Naive thymus-derived CD8-positive, alpha-beta T cell (primary cell): ENCODE results near the gene APBA2. TPM values are rescaled to one million over a fixed set of nuclear protein-coding genes. Genes with fewer than 3 reads are reported as not detected.
"Not testable (repeated sequence)": the region's sequence is repeated elsewhere in the genome, so short reads cannot be mapped to it uniquely, and the experiment has no call there.

ENCODE experiments used
- ATAC-seq, 2 donors: fragments of 150-1000 bp; cut with Tn5 transposase in 1 of 2; sonication (Bioruptor Pico), chemical (Tn5 transposase) in 1 of 2; 1 replicate in 1 of 2; 2 replicates in 1 of 2; pipeline ENCODE4 v1.10.0; 2021; ENCODE audit warnings: mild to moderate bottlenecking in 2 of 2, moderate library complexity in 2 of 2
- POLR2A ChIA-PET: fragments of 350-600 bp; sonication (Branson Sonifier 250); formaldehyde crosslinking; loops from one replicate; lab custom pipeline; 2021; ENCODE audit warnings: antibody characterized with exemption; lab: Charles Lee
- DNase-seq, 10 donors: peaks; one replicate each; pipeline versions ENCODE4 v3.0.0 to v3.0.0-alpha.2; 2020 to 2022
- H3K27ac Mint-ChIP-seq, 10 donors: one replicate each; pipeline ENCODE4 v1.8.0; 2020 to 2022; ENCODE audit warnings: mild to moderate bottlenecking in 10 of 10, mixed read lengths in 10 of 10, moderate library complexity in 4 of 10, inconsistent platforms in 1 of 10
- H3K27me3 Mint-ChIP-seq, 5 donors: one replicate each; pipeline ENCODE4 v1.8.0; 2021 to 2022; ENCODE audit warnings: mixed read lengths in 5 of 5
- H3K36me3 Mint-ChIP-seq, 3 donors: one replicate each; pipeline ENCODE4 v1.8.0; 2020 to 2022; ENCODE audit warnings: mixed read lengths in 3 of 3, mild to moderate bottlenecking in 2 of 3, inconsistent platforms in 1 of 3
- H3K4me1 Mint-ChIP-seq, 4 donors: one replicate each; pipeline ENCODE4 v1.8.0; 2021 to 2022; ENCODE audit warnings: mixed read lengths in 4 of 4
- H3K4me3 Mint-ChIP-seq, 10 donors: one replicate each; pipeline ENCODE4 v1.8.0; 2020 to 2022; ENCODE audit warnings: mild to moderate bottlenecking in 10 of 10, mixed read lengths in 10 of 10, moderate library complexity in 6 of 10, inconsistent platforms in 1 of 10
- H3K9me3 Mint-ChIP-seq, 9 donors: one replicate each; pipeline ENCODE4 v1.8.0; 2020 to 2022; ENCODE audit warnings: mixed read lengths in 9 of 9, mild to moderate bottlenecking in 3 of 9, inconsistent platforms in 1 of 9, moderate library complexity in 1 of 9
- polyA plus RNA-seq, 3 donors: library from polyadenylated mRNA; unstranded; fragments of 300-500 nt; fragmentation: Illumina TruSeq; gene quantifications; one replicate each; pipeline ENCODE4 v1.2.3, GENCODE V29; 2021
- total RNA-seq, 8 experiments: library from RNA in 2 of 8; stranded (reverse) in 2 of 8; gene quantifications; one replicate each; pipeline ENCODE4 v1.2.3 and lab custom pipeline; 2021 to 2026

APBA2 gene
- total and polyA plus RNA-seq, 5 experiments from 2014 or later: 75.5 to 216 (median 164) TPM

- not testable (repeated sequence) for ATAC-seq, DNase-seq, H3K36me3 Mint-ChIP-seq, H3K4me3 Mint-ChIP-seq, H3K27me3 Mint-ChIP-seq, H3K4me1 Mint-ChIP-seq, H3K9me3 Mint-ChIP-seq
- POLR2A ChIA-PET: interaction anchor here (0.7 kb wide), 1 partner anchor 259 kb away, joined by 3 read pairs; no protein-coding TSS in a partner anchor
- H3K27ac Mint-ChIP-seq: peak overlapping the region in 1 of 10 donors; percentile 31
Measured at GRCh38 chr15:28861589-28862293, 24.0 kb upstream of the APBA2 start.

DNA sequence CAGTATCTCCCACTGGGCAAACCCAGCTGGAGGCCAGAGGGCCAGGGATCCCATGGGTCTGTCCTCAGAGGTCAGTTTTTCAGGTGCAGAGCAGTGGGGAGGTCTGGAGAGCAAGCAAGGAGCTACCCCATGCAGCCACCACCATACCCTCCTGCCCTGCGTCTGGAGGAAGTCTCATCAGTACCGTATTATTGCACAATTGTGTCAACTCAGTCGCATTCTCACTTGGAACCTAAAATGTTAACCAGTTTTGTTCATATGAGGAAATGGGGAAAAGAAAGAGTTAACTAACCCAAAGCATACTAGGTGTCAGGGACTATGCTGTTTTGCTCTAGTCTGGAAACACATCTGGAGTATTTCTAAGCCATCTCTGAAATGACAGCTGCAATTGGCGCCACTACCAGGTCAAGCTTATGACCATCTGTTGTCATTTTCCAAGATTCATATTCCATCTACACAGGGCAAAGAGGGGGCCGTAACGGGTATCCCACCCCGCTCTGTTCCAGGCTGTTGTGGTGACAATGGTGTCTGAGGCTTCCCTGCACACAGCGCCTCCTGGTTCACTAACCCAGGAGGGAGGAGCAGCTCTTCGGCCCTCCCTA lies 16.9 kb upstream of the APBA2 start:
- no peaks in the 10 kb centered on the region for H3K27me3 Mint-ChIP-seq
- DNase-seq (no peak), ATAC-seq (no peak)
- no peaks in the 10 kb centered on the region for H3K9me3 Mint-ChIP-seq
- no peaks in the 10 kb centered on the region for H3K36me3 Mint-ChIP-seq
- POLR2A ChIA-PET: no interaction called here
- H3K27ac Mint-ChIP-seq: no peak overlapping the region
- H3K4me1 Mint-ChIP-seq: peaks cover 3 to 8% (median 4%) of the 10 kb centered on the region in 4 donors
- no peak overlapping the region for H3K4me3 Mint-ChIP-seq

DNA sequence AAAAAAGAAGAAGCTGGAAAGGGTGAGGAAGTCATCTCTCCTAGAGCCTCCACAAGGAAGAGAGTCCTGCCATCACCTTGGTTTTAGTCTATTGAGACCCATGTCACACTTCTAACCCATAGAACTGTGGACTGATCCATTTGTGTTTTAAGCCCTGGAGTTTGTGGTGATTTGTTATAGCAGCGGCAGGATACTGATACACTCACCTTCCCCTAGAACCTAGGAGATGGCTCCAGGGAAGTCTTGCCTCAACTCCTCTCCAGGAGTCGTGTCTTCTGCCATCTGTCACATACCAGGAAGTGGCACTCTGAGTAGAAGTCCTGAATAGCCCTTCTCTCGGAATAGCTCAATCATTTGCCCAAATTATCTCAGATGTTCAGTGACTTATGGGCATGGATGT lies 14.6 kb upstream of the APBA2 start:
- H3K27me3 Mint-ChIP-seq: no peaks in the 10 kb centered on the region
- H3K36me3 Mint-ChIP-seq: no peaks in the 10 kb centered on the region
- ATAC-seq (no peak), DNase-seq (no peak)
- POLR2A ChIA-PET: interaction anchor here (0.6 kb wide), 1 partner anchor 93 kb away, joined by 5 read pairs; no protein-coding TSS in a partner anchor
- no peak overlapping the region for H3K4me3 Mint-ChIP-seq
- H3K9me3 Mint-ChIP-seq: no peaks in the 10 kb centered on the region
- H3K27ac Mint-ChIP-seq: no peak overlapping the region
- peaks cover 11 to 22% (median 16%) of the 10 kb centered on the region in 4 donors for H3K4me1 Mint-ChIP-seq

DNA sequence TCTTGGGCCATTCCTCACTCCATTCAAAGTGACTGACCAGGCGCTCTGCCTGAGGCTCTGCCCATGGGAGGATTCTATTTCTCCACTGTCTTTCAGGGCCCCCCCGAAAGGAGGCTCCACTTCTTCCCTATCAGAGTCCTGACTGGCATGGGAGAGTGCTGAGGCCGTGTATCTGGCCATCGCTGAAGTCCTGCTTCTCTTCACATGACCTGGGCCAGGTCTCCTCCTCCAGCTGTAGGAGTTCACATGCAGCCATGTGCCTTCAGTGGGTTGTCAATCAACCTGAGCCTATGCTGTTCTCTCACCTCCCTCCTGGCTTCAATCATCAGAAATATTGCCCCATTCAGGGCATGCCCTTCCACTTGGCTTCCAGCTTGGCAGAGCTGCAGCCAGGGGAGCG lies 12.8 kb upstream of the APBA2 start:
- DNase-seq: no peak
- POLR2A ChIA-PET: interaction anchor here (1.4 to 1.8 kb wide), 2 partner anchors 105 to 217 kb away, joined by 3 to 9 read pairs; no protein-coding TSS in a partner anchor
- H3K27me3 Mint-ChIP-seq: peaks cover 0 to 1% (median 0%) of the 10 kb centered on the region in 5 donors
- H3K9me3 Mint-ChIP-seq: no peaks in the 10 kb centered on the region
- H3K4me1 Mint-ChIP-seq: peaks cover 13 to 34% (median 26%) of the 10 kb centered on the region in 4 donors
- H3K36me3 Mint-ChIP-seq: no peaks in the 10 kb centered on the region
- no peak for ATAC-seq
- no peak overlapping the region for H3K4me3 Mint-ChIP-seq
- H3K27ac Mint-ChIP-seq: peak overlapping the region in 2 of 10 donors; percentile 35 to 60

GRCh38 chr15:28873585-28874190 lies 12.1 kb upstream of the APBA2 start:
- ATAC-seq: peak; percentile 90 to 91
- H3K27ac Mint-ChIP-seq: peak overlapping the region in 7 of 10 donors; percentile 16 to 74 (median 47)
- no peaks in the 10 kb centered on the region for H3K9me3 Mint-ChIP-seq
- H3K4me3 Mint-ChIP-seq: peak overlapping the region in 2 of 10 donors; percentile 37 to 48
- POLR2A ChIA-PET: interaction anchor here (0.5 to 1.8 kb wide), 3 partner anchors 8 to 217 kb away, joined by 3 to 9 read pairs (median 4); no protein-coding TSS in a partner anchor
- H3K36me3 Mint-ChIP-seq: no peaks in the 10 kb centered on the region
- H3K27me3 Mint-ChIP-seq: peaks cover 0 to 1% (median 0%) of the 10 kb centered on the region in 5 donors
- H3K4me1 Mint-ChIP-seq: peaks cover 13 to 41% (median 28%) of the 10 kb centered on the region in 4 donors
- peak; percentile 19 to 81 (median 62) for DNase-seq

GRCh38 chr15:28875461-28876000 lies 10.2 kb upstream of the APBA2 start:
- Mint-ChIP-seq H3K36me3 (no peaks in the 10 kb centered on the region), H3K4me3 (peak overlapping the region in 8 of 10 donors; percentile 5 to 76 (median 52)), H3K27ac (peak overlapping the region in 4 of 10 donors; percentile 76 to 90 (median 80)), H3K9me3 (no peaks in the 10 kb centered on the region), H3K27me3 (peaks cover 0 to 1% (median 0%) of the 10 kb centered on the region in 5 donors), H3K4me1 (peaks cover 13 to 42% (median 31%) of the 10 kb centered on the region in 4 donors)
- DNase-seq (no peak), ATAC-seq (no peak)
- POLR2A ChIA-PET: interaction anchor here (0.7 to 1.4 kb wide), 6 partner anchors 10 to 228 kb away, joined by 3 to 5 read pairs (median 3); partner anchors contain the start of gene APBA2

DNA sequence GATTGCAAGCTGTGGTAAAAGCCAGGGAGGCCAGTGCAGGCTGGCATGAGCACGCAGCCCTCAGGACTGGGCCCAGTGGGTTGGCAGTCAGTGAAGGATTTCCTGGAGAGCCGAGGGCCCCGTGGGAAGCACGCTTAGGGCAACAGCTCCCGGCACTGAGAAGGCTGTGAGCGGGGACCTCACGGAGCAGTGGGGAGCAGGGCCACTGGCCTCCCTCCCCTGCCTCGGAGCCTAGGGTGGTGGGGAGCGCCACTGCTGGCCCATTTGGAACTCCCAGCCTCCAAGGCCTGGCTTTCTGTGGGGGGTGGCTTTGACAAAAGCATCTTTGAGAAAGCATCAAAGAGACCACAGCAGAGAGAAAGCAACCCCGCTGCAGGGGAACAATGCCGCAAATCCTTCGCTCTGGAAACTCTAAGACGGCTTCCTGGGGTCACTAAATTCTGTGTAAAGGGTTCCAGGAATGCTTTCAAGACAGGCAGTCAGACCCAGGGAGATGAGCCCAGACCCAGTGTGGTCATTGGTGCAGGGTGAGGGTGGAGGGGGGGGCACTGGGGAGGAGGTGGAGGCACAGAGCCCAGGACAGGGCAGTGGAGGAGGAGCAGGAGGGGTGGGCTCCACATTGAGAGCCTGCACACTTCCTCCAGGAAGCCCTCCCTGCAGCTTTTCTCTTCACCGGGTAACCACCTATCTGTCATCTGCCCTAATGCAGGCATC lies 9.5 kb upstream of the APBA2 start:
- Mint-ChIP-seq H3K4me3 (peak overlapping the region in 9 of 10 donors; percentile 2 to 86 (median 64)), H3K4me1 (peaks cover 13 to 46% (median 32%) of the 10 kb centered on the region in 4 donors), H3K9me3 (no peaks in the 10 kb centered on the region), H3K36me3 (no peaks in the 10 kb centered on the region), H3K27ac (peak overlapping the region in 4 of 10 donors; percentile 76 to 90 (median 80)), H3K27me3 (peaks cover 0 to 1% (median 0%) of the 10 kb centered on the region in 5 donors)
- ATAC-seq (peak; percentile 71 to 72), DNase-seq (peak in 6 of 10 donors; percentile 25 to 57 (median 40))
- POLR2A ChIA-PET: interaction anchor here (0.8 to 1.4 kb wide), 5 partner anchors 9 to 227 kb away, joined by 3 to 5 read pairs (median 3); partner anchors contain the start of gene APBA2

- Mint-ChIP-seq H3K4me3 (peak overlapping the region in 3 of 10 donors; percentile 44 to 67 (median 65)), H3K36me3 (no peaks in the 10 kb centered on the region)
- no peak for DNase-seq
Measured at GRCh38 chr15:28876845-28877185, 9.0 kb upstream of the APBA2 start.

DNA sequence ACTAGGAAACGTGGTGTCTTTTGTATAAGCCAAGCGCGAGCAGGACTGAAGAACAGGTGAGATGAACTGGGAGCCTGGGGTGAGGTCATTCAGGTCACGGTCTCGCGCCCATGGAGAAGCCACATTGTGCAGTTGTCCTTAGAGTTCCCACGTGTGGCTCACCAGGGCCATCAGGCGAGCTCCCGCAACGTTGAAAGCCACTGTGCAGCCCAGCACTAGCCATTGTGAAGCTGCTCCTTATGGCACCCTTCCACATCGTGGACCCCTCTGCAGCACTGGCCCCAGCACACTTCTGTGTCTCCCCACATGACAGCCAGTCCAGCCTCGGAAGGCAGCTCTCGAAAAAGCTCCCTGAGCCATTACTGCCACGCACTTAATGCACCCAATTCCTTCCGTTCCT lies 7.6 kb upstream of the APBA2 start:
- peak overlapping the region in 1 of 10 donors; percentile 4 for H3K4me3 Mint-ChIP-seq
- no peak for DNase-seq
- peaks cover 0 to 1% (median 0%) of the 10 kb centered on the region in 5 donors for H3K27me3 Mint-ChIP-seq
- H3K36me3 Mint-ChIP-seq: no peaks in the 10 kb centered on the region
- peaks cover 13 to 46% (median 33%) of the 10 kb centered on the region in 4 donors for H3K4me1 Mint-ChIP-seq
- POLR2A ChIA-PET: interaction anchor here (0.9 to 1.6 kb wide), 5 partner anchors 9 to 106 kb away, joined by 3 to 6 read pairs (median 4); no protein-coding TSS in a partner anchor
- no peaks in the 10 kb centered on the region for H3K9me3 Mint-ChIP-seq
- peak overlapping the region in 3 of 10 donors; percentile 44 to 68 (median 63) for H3K27ac Mint-ChIP-seq
- no peak for ATAC-seq

More at GRCh38 chr15:28876845-28877185, 9.0 kb upstream of the APBA2 start:
- Mint-ChIP-seq H3K9me3 (no peaks in the 10 kb centered on the region), H3K27me3 (peaks cover 0 to 1% (median 0%) of the 10 kb centered on the region in 5 donors), H3K27ac (peak overlapping the region in 2 of 10 donors; percentile 37 to 38), H3K4me1 (peaks cover 13 to 47% (median 32%) of the 10 kb centered on the region in 4 donors)
- no peak for ATAC-seq
- POLR2A ChIA-PET: interaction anchor here (0.7 to 1.0 kb wide), 3 partner anchors 18 to 108 kb away, joined by 3 to 5 read pairs (median 5); no protein-coding TSS in a partner anchor

- H3K4me1 Mint-ChIP-seq: peaks cover 7 to 38% (median 28%) of the 10 kb centered on the region in 4 donors
- POLR2A ChIA-PET: interaction anchor here (1.0 to 1.5 kb wide), 2 partner anchors 24 to 62 kb away, joined by 3 to 4 read pairs; no protein-coding TSS in a partner anchor
- H3K27me3 Mint-ChIP-seq: peaks cover 0 to 1% (median 0%) of the 10 kb centered on the region in 5 donors
- no peak overlapping the region for H3K4me3 Mint-ChIP-seq
- H3K9me3 Mint-ChIP-seq: no peaks in the 10 kb centered on the region
- peak overlapping the region in 1 of 10 donors; percentile 34 for H3K27ac Mint-ChIP-seq
- ATAC-seq (no peak), DNase-seq (no peak)
- no peaks in the 10 kb centered on the region for H3K36me3 Mint-ChIP-seq
Measured at GRCh38 chr15:28879551-28879950, 6.2 kb upstream of the APBA2 start.

DNA sequence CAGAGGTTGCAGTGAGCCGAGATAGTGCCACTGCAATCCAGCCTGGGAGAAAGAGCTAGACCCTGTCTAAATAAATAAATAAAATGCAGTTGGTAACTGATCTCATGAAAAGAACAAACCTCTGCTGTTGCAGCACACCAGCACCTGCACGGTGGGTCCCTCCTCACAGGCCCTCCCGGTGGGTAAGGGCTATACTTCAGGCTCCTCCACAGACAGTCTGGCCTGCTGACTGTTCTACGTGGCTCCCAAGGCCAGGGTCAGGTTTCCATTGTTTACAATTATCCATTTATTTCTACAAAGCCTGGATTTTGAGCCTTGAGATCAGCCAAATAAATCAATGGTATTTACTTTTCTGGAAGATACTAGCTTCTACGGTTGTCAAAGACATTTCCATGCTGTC lies 5.1 kb upstream of the APBA2 start:
- Mint-ChIP-seq H3K36me3 (no peaks in the 10 kb centered on the region), H3K27ac (no peak overlapping the region), H3K9me3 (no peaks in the 10 kb centered on the region), H3K27me3 (peaks cover 0 to 1% (median 0%) of the 10 kb centered on the region in 5 donors), H3K4me3 (no peak overlapping the region), H3K4me1 (peaks cover 11 to 39% (median 27%) of the 10 kb centered on the region in 4 donors)
- ATAC-seq: no peak
- POLR2A ChIA-PET: no interaction called here
- DNase-seq: no peak
